Prostate gland (tissue), 2 donors: Measurements from ENCODE around the gene TAS2R41.

Experiments used
- CTCF ChIP-seq, 4 experiments: fragments of 200-600 bp in 2 of 4; fragments of 450-650 bp in 2 of 4; sonication (generic) in 2 of 4; IDR thresholded peaks; 1 replicate in 3 of 4; 2 replicates in 1 of 4; pipeline ENCODE4 v1.5.1; 2016 to 2019; ENCODE audit warnings: antibody characterized with exemption in 4 of 4, mild to moderate bottlenecking in 2 of 4, moderate library complexity in 2 of 4
- POLR2A ChIP-seq: fragments of 450-650 bp; IDR thresholded peaks from one replicate; pipeline ENCODE4 v1.6.1; 2016; ENCODE audit warnings: antibody characterized with exemption, mild to moderate bottlenecking
- POLR2AphosphoS5 ChIP-seq: sonication (generic); formaldehyde crosslinking; IDR thresholded peaks from one replicate; pipeline ENCODE4 v1.6.1; 2017; ENCODE audit warnings: antibody characterized with exemption

GRCh38 chr7:143505838-143506237 lies 28.2 kb downstream of the TAS2R41 start:
- TF ChIP-seq CTCF (IDR thresholded peaks at IDR 0.05) (no peak), POLR2A (no peak), POLR2AphosphoS5 (no peak)
